ENCODE results near the gene HIPK2. TPM values are rescaled to one million over a fixed set of nuclear protein-coding genes. Genes with fewer than 3 reads are reported as not detected.

HIPK2 gene
- total and polyA plus RNA-seq, 10 of the 15 experiments (the other 5 are each of a cell fraction or from before 2014, with no cell fraction given), result 1.7 to 39.0 (median 9.4) TPM

DNA sequence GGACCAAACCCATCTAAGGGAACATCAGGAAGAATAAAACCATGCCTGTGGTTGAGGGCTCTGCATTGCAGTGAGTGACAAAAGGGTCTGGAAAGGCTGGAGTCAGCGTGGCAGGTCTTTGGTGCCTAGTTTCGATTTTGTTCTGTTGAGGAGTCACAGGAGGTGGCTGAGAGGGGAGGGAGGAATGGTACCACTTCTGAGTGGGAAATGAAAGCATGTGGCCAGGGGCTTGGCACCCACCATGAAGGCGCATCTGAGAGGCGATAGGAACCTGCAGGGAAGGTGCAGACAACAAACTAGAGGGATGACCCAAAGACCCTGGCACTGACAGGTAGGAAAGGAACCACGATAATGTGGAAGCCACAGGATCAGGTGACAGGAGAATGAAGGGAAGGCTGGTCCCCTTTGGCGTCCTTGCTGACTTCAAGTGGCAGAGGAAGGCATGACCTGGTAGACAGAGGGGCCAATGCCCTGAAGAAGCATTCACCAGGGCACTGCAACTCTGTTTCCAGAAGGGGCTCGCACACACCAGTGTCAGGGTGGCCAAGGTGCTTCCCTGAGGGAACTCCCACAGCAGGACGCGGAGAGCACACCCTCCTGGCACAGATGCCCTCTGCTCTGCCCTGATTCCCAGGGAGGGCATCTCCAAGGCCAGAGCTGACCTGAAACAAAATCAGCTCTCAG, 41.7 kb downstream of the HIPK2 start:
- in situ Hi-C loops (cut with MboI), result no loop called here
- Histone ChIP-seq H3K9ac (ENCODE audit: control insufficient read depth, insufficient read depth, low read length) (no peak overlapping the region), H3K4me1 (ENCODE audit: control insufficient read depth, insufficient read depth, low read length) (peaks cover 8% of the 10 kb centered on the region), H3K4me3 (no peak overlapping the region), H3K4me2 (ENCODE audit: control insufficient read depth, insufficient read depth) (no peak overlapping the region), H4K20me1 (ENCODE audit: control insufficient read depth, insufficient read depth) (no peaks in the 10 kb centered on the region), H3K36me3 (ENCODE audit: control insufficient read depth in 2 of 2, insufficient read depth in 2 of 2, low read length in 1 of 2) (peaks cover 0 to 5% of the 10 kb centered on the region in 2 experiments; a peak in 1 of 4 replicates), H2AFZ (ENCODE audit: control insufficient read depth, low read depth, low read length) (no peak overlapping the region), H3K9me3 (replicated peaks; ENCODE audit: control insufficient read depth, insufficient read depth, low read length) (no peaks in the 10 kb centered on the region; the same call in 2 of the 3 replicates), H3K27ac (ENCODE audit: control insufficient read depth, insufficient read depth) (no peak overlapping the region), H3K27me3 (replicated peaks in 1 of 2; ENCODE audit: control insufficient read depth in 2 of 2, insufficient read depth in 2 of 2, low read length in 1 of 2) (no peaks in the 10 kb centered on the region), H3K79me2 (ENCODE audit: control insufficient read depth, insufficient read depth, low read length) (no peaks in the 10 kb centered on the region; the same call in none of the 2 replicates)
- FAIRE-seq, result no peak
- no TSS peak for BruUV-seq (replicated peaks)
- no peak for DNase-seq (ENCODE audit: low read depth, low spot score)
- CTCF ChIA-PET, result interaction anchor here (1.2 to 1.7 kb wide), 2 partner anchors 10 to 11 kb away, joined by 4 to 8 read pairs; no protein-coding TSS in a partner anchor
- POLR2A ChIA-PET, result no interaction called here
- RAD21 ChIA-PET (ENCODE audit: unreplicated experiment), result interaction anchor here (0.8 kb wide), 1 partner anchor 62 kb away, joined by 3 read pairs; no protein-coding TSS in a partner anchor
- intact Hi-C loops (cut with micrococcal nuclease; ENCODE audit: unreplicated experiment), result loop anchor here (2.0 kb wide), 1 partner anchor 63 kb away; no protein-coding TSS in a partner anchor
- WGBS (ENCODE audit: insufficient coverage, insufficient replicate concordance, low lambda C conversion rate, missing lambda C conversion rate), result 63% methylated on average over 9 of the region's 9 CpGs
- SMC1A ChIA-PET (ENCODE audit: uncharacterized antibody, unreplicated experiment), result interaction anchor here (1.4 to 1.6 kb wide), 2 partner anchors 52 to 55 kb away, joined by 3 to 4 read pairs; no protein-coding TSS in a partner anchor
- ATAC-seq, result no peak
- TF ChIP-seq TAF1 (IDR thresholded peaks at IDR 0.05; ENCODE audit: borderline replicate concordance, low read depth, low read length) (no peak), EGR1 (IDR thresholded peaks at IDR 0.05; ENCODE audit: borderline replicate concordance in 1 of 2, low read depth in 2 of 2, low read length in 2 of 2) (no peak), CBFB (IDR thresholded peaks at IDR 0.05; ENCODE audit: low read depth) (no peak), POU2F2 (IDR thresholded peaks at IDR 0.05; ENCODE audit: borderline replicate concordance, low read depth, low read length) (no peak), ZSCAN29 (IDR thresholded peaks at IDR 0.05) (no peak), CREB1 (IDR thresholded peaks at IDR 0.05; ENCODE audit: low read depth) (no peak)

DNA sequence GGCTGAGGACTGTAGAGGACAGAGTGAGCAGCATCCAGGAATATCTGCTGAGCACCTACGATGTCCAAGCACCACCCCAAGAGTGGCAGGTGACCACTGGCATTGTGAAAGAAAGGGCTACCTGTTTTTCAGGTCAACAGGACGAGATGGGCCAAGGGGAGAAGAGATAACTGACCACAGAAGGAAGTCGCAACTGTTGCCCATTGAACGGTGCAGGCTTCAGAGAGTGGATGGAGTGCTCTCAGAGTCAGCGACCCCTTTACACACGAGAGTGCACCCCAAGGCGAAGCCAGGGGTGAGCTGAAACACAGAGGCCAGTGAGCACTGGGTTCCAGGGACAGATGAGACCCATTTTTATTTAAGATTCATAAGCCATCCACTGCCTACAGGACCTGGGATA, 42.3 kb downstream of the HIPK2 start:
- RAD21 ChIA-PET (ENCODE audit: unreplicated experiment), result no interaction called here
- H3K9ac ChIP-seq (ENCODE audit: control insufficient read depth, insufficient read depth, low read length), result no peak overlapping the region
- H3K4me1 ChIP-seq (ENCODE audit: control insufficient read depth, insufficient read depth, low read length), result peaks cover 8% of the 10 kb centered on the region
- intact Hi-C loops (cut with micrococcal nuclease; ENCODE audit: unreplicated experiment) (loop anchor here (2.0 kb wide), 1 partner anchor 63 kb away; no protein-coding TSS in a partner anchor), in situ Hi-C loops (cut with MboI) (no loop called here)
- H4K20me1 ChIP-seq (ENCODE audit: control insufficient read depth, insufficient read depth), result no peaks in the 10 kb centered on the region
- no peak overlapping the region for H3K4me2 ChIP-seq (ENCODE audit: control insufficient read depth, insufficient read depth)
- ATAC-seq (no peak), FAIRE-seq (no peak), DNase-seq (ENCODE audit: low read depth, low spot score) (no peak)
- H3K36me3 ChIP-seq (ENCODE audit: control insufficient read depth in 2 of 2, insufficient read depth in 2 of 2, low read length in 1 of 2), result peaks cover 0 to 5% of the 10 kb centered on the region in 2 experiments; a peak in 1 of 4 replicates
- SMC1A ChIA-PET (ENCODE audit: uncharacterized antibody, unreplicated experiment), result no interaction called here
- no peak overlapping the region for H3K27ac ChIP-seq (ENCODE audit: control insufficient read depth, insufficient read depth)
- H3K79me2 ChIP-seq (ENCODE audit: control insufficient read depth, insufficient read depth, low read length), result no peaks in the 10 kb centered on the region; the same call in none of the 2 replicates
- H2AFZ ChIP-seq (ENCODE audit: control insufficient read depth, low read depth, low read length), result no peak overlapping the region
- CTCF ChIA-PET, result no interaction called here
- POLR2A ChIA-PET, result no interaction called here
- WGBS (ENCODE audit: insufficient coverage, insufficient replicate concordance, low lambda C conversion rate, missing lambda C conversion rate), result 71% methylated on average over 7 of the region's 7 CpGs
- H3K27me3 ChIP-seq (replicated peaks in 1 of 2; ENCODE audit: control insufficient read depth in 2 of 2, insufficient read depth in 2 of 2, low read length in 1 of 2), result no peaks in the 10 kb centered on the region
- no TSS peak for BruUV-seq (replicated peaks)
- H3K4me3 ChIP-seq, result no peak overlapping the region
- no peaks in the 10 kb centered on the region; the same call in 2 of the 3 replicates for H3K9me3 ChIP-seq (replicated peaks; ENCODE audit: control insufficient read depth, insufficient read depth, low read length)
- no peak for TF ChIP-seq ATF7 (IDR thresholded peaks at IDR 0.05; ENCODE audit: low read depth)
- TF ChIP-seq CHD1 (IDR thresholded peaks at IDR 0.05; ENCODE audit: low read depth, low read length), result no peak
- no peak for TF ChIP-seq GABPA (IDR thresholded peaks at IDR 0.05; ENCODE audit: low read depth)
- TF ChIP-seq, protein P1, sequence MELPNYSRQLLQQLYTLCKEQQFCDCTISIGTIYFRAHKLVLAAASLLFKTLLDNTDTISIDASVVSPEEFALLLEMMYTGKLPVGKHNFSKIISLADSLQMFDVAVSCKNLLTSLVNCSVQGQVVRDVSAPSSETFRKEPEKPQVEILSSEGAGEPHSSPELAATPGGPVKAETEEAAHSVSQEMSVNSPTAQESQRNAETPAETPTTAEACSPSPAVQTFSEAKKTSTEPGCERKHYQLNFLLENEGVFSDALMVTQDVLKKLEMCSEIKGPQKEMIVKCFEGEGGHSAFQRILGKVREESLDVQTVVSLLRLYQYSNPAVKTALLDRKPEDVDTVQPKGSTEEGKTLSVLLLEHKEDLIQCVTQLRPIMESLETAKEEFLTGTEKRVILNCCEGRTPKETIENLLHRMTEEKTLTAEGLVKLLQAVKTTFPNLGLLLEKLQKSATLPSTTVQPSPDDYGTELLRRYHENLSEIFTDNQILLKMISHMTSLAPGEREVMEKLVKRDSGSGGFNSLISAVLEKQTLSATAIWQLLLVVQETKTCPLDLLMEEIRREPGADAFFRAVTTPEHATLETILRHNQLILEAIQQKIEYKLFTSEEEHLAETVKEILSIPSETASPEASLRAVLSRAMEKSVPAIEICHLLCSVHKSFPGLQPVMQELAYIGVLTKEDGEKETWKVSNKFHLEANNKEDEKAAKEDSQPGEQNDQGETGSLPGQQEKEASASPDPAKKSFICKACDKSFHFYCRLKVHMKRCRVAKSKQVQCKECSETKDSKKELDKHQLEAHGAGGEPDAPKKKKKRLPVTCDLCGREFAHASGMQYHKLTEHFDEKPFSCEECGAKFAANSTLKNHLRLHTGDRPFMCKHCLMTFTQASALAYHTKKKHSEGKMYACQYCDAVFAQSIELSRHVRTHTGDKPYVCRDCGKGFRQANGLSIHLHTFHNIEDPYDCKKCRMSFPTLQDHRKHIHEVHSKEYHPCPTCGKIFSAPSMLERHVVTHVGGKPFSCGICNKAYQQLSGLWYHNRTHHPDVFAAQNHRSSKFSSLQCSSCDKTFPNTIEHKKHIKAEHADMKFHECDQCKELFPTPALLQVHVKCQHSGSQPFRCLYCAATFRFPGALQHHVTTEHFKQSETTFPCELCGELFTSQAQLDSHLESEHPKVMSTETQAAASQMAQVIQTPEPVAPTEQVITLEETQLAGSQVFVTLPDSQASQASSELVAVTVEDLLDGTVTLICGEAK (IDR thresholded peaks at IDR 0.05; ENCODE audit: borderline replicate concordance), result no peak
- TF ChIP-seq HDAC2 (IDR thresholded peaks at IDR 0.05), result no peak
- TF ChIP-seq SIX5 (IDR thresholded peaks at IDR 0.05; ENCODE audit: low read depth, low read length, severe bottlenecking), result no peak
- no peak for TF ChIP-seq RAD21 (IDR thresholded peaks at IDR 0.05; ENCODE audit: insufficient read depth, low read depth, low read length)
- TF ChIP-seq CHD2 (IDR thresholded peaks at IDR 0.05; ENCODE audit: borderline replicate concordance, low read depth, low read length), result no peak

All from GM12878 (cell line).